NCI-H69 (cell line): Measurements from ENCODE around the gene PIGS.
A peak's percentile ranks its signal among the peaks of the same experiment; 100 is the strongest.
"Not testable (repeated sequence)": the region's sequence is repeated elsewhere in the genome, so short reads cannot be mapped to it uniquely, and the experiment has no call there.

Experiments used
- DNase-seq: peaks from one replicate; lab custom pipeline; 2025; lab: John Stamatoyannopoulos, UW

The PIGS gene

GRCh38 chr17:28578246-28579195 is 7.2 kb upstream of the PIGS start:
- no peak for DNase-seq

GRCh38 chr17:28577466-28577824 is 6.1 kb upstream of the PIGS start:
- peak; percentile 46 for DNase-seq

GRCh38 chr17:28576758-28577465 is 5.6 kb upstream of the PIGS start, which contains the start of gene ALDOC:
TSS of gene ALDOC (minus strand) at chr17:28576895. CDS start at chr17:28575532, 1,363 bp downstream.
- DNase-seq, result peak; percentile 98

GRCh38 chr17:28576016-28576415 is 4.7 kb upstream of the PIGS start:
- not testable (repeated sequence) for DNase-seq

- DNase-seq, result peak; percentile 41
Measured at GRCh38 chr17:28575126-28575795, 3.9 kb upstream of the PIGS start.

- DNase-seq, result peak; percentile 13
Measured at GRCh38 chr17:28574526-28574925, 3.2 kb upstream of the PIGS start.

- DNase-seq, result no peak
Measured at GRCh38 chr17:28573966-28574480, 2.7 kb upstream of the PIGS start.

GRCh38 chr17:28573521-28573920 is 2.2 kb upstream of the PIGS start:
- no peak for DNase-seq

GRCh38 chr17:28573040-28573380 is 1.7 kb upstream of the PIGS start:
- no peak for DNase-seq

- DNase-seq, result peak; percentile 21
Measured at GRCh38 chr17:28572259-28573039, 1.1 kb upstream of the PIGS start.

- DNase-seq, result peak; percentile 81
Measured at GRCh38 chr17:28570716-28571360, 486 bp downstream of the PIGS start.

- DNase-seq, result no peak
Measured at GRCh38 chr17:28569446-28569845, 1.9 kb downstream of the PIGS start.

GRCh38 chr17:28567604-28568003 is 3.7 kb downstream of the PIGS start:
- no peak for DNase-seq

GRCh38 chr17:28563475-28563874 is 7.8 kb downstream of the PIGS start:
- no peak for DNase-seq

- no peak for DNase-seq
Measured at GRCh38 chr17:28555022-28555421, 16.3 kb downstream of the PIGS start.

- DNase-seq, result no peak
Measured at GRCh38 chr17:28554565-28554964, 16.8 kb downstream of the PIGS start.

GRCh38 chr17:28553000-28553505 is 18.3 kb downstream of the PIGS start:
- DNase-seq, result peak; percentile 40

- peak; percentile 92 for DNase-seq
Measured at GRCh38 chr17:28552176-28552999, 18.9 kb downstream of the PIGS start, which contains the start of gene UNC119. TSS of gene UNC119 (minus strand) at chr17:28552624. CDS start at chr17:28552557, 67 bp downstream.

GRCh38 chr17:28551421-28552175 is 19.7 kb downstream of the PIGS start:
- DNase-seq, result peak; percentile 54
